GM23338 (cell line): ENCODE results near the gene CCDC3. TPM values are rescaled to one million over a fixed set of nuclear protein-coding genes. Genes with fewer than 3 reads are reported as not detected.

Experiments used
- ATAC-seq: fragments of 200-7000 bp; cut with Tn5 transposase; 3 replicates; pipeline ENCODE4 v1.9.1; 2020
- DNase-seq: peaks from one replicate; pipeline ENCODE4 v3.0.0-alpha.2; 2015; ENCODE audit warnings: low spot score
- H2AFZ ChIP-seq: fragments of 200-600 bp; sonication (generic); 2 replicates; pipeline ENCODE4 v1.8.0; 2016; ENCODE audit warnings: antibody characterized with exemption, mild to moderate bottlenecking, moderate library complexity
- H3F3A ChIP-seq: fragments of 200-600 bp; sonication (generic); replicated peaks from 2 replicates; pipeline ENCODE4 v1.8.0; 2017; ENCODE audit warnings: antibody characterized with exemption, mixed run types, low read depth
- H3K27ac ChIP-seq: fragments of 200-600 bp; sonication (generic); 2 replicates; pipeline ENCODE4 v1.6.1; 2016; ENCODE audit warnings: low read depth
- H3K27me3 ChIP-seq: fragments of 200-600 bp; sonication (generic); 2 replicates; pipeline ENCODE4 v1.8.0; 2016; ENCODE audit warnings: mild to moderate bottlenecking, mixed run types, moderate library complexity; ENCODE audit not compliant: insufficient read depth
- H3K36me3 ChIP-seq: fragments of 200-600 bp; sonication (generic); 2 replicates; pipeline ENCODE4 v1.8.0; 2016; ENCODE audit warnings: mild to moderate bottlenecking; ENCODE audit not compliant: insufficient read depth
- H3K4me1 ChIP-seq: fragments of 200-600 bp; sonication (generic); 2 replicates; pipeline ENCODE4 v1.8.0; 2016; ENCODE audit warnings: mild to moderate bottlenecking, moderate library complexity; ENCODE audit not compliant: insufficient read depth
- H3K4me2 ChIP-seq: fragments of 200-600 bp; sonication (generic); 2 replicates; pipeline ENCODE4 v1.7.1; 2017; ENCODE audit warnings: mixed run types
- H3K4me3 ChIP-seq: fragments of 200-600 bp; sonication (generic); 2 replicates; pipeline ENCODE4 v1.6.1; 2016; ENCODE audit warnings: mixed run types
- H3K79me2 ChIP-seq: fragments of 200-600 bp; sonication (generic); replicated peaks from 2 replicates; pipeline ENCODE4 v1.8.0; 2017; ENCODE audit warnings: mild to moderate bottlenecking; ENCODE audit not compliant: insufficient read depth
- H3K9me2 ChIP-seq: fragments of 200-600 bp; sonication (generic); 2 replicates; pipeline ENCODE4 v1.8.0; 2017; ENCODE audit not compliant: insufficient read depth
- H4K20me1 ChIP-seq: fragments of 200-600 bp; sonication (generic); replicated peaks from 2 replicates; pipeline ENCODE4 v1.8.0; 2017; ENCODE audit warnings: mild to moderate bottlenecking; ENCODE audit not compliant: insufficient read depth
- H3K27ac Mint-ChIP-seq: 2 replicates; pipeline ENCODE4 v1.8.0; 2020; ENCODE audit warnings: inconsistent platforms, mild to moderate bottlenecking, moderate library complexity, mixed read lengths
- H3K27me3 Mint-ChIP-seq: 3 replicates; pipeline ENCODE4 v1.8.0; 2022; ENCODE audit warnings: low read depth, mild to moderate bottlenecking, moderate library complexity, mixed read lengths, inconsistent platforms; ENCODE audit not compliant: insufficient read depth, poor library complexity
- H3K36me3 Mint-ChIP-seq: 3 replicates; pipeline ENCODE4 v1.8.0; 2021; ENCODE audit warnings: low read depth, mild to moderate bottlenecking, inconsistent platforms, moderate library complexity, mixed read lengths
- H3K4me1 Mint-ChIP-seq: 3 replicates; pipeline ENCODE4 v1.8.0; 2020; ENCODE audit warnings: mild to moderate bottlenecking, inconsistent platforms, mixed read lengths
- H3K4me3 Mint-ChIP-seq: 3 replicates; pipeline ENCODE4 v1.8.0; 2021; ENCODE audit warnings: moderate library complexity, mild to moderate bottlenecking, inconsistent platforms, mixed read lengths
- H3K9me3 Mint-ChIP-seq: 3 replicates; pipeline ENCODE4 v1.8.0; 2020; ENCODE audit warnings: moderate library complexity, mild to moderate bottlenecking, inconsistent platforms, mixed read lengths
- CREB1 ChIP-seq: fragments of 250-450 bp; sonication (Bioruptor Pico); IDR thresholded peaks from 2 replicates; pipeline ENCODE4 v1.5.0; 2020; ENCODE audit warnings: low read depth, mild to moderate bottlenecking, moderate library complexity
- ETS1 ChIP-seq: IDR thresholded peaks from 2 replicates; pipeline ENCODE4 v1.6.1; 2016; ENCODE audit warnings: antibody characterized with exemption
- EZH2 ChIP-seq: fragments of 200-600 bp; sonication (generic); IDR thresholded peaks from one replicate; pipeline ENCODE4 v1.8.0; 2017; ENCODE audit warnings: antibody characterized with exemption, mild to moderate bottlenecking, low read depth; ENCODE audit not compliant: unreplicated experiment
- EZH2phosphoT487 ChIP-seq: fragments of 200-600 bp; sonication (generic); IDR thresholded peaks from one replicate; pipeline ENCODE4 v1.8.1; 2018; ENCODE audit warnings: antibody characterized with exemption; ENCODE audit not compliant: unreplicated experiment
- NANOG ChIP-seq: IDR thresholded peaks from 2 replicates; pipeline ENCODE4 v1.6.1; 2016; ENCODE audit warnings: antibody characterized with exemption, borderline replicate concordance
- POLR2AphosphoS5 ChIP-seq: IDR thresholded peaks from 2 replicates; pipeline ENCODE4 v1.6.1; 2016; ENCODE audit warnings: antibody characterized with exemption, low read depth
- STAT1 ChIP-seq: IDR thresholded peaks from one replicate; pipeline ENCODE4 v1.6.1; 2016; ENCODE audit warnings: antibody characterized with exemption; ENCODE audit not compliant: unreplicated experiment
- ZNF114 ChIP-seq: fragments of 250-450 bp; sonication (Bioruptor Pico); IDR thresholded peaks from 2 replicates; pipeline ENCODE4 v1.5.0; 2020; ENCODE audit warnings: mild to moderate bottlenecking, moderate library complexity
- ZNF331 ChIP-seq: fragments of 250-450 bp; sonication (Bioruptor Pico); IDR thresholded peaks from 2 replicates; pipeline ENCODE4 v1.5.0; 2020; ENCODE audit warnings: low read depth, mild to moderate bottlenecking, moderate library complexity
- polyA plus RNA-seq: library from polyadenylated mRNA; unstranded; fragments of >200 nt; fragmentation: Nextera tagmentation; extraction: Ambion mirVana; gene quantifications from 2 replicates; pipeline ENCODE4 v1.2.1, GENCODE V29; 2016
- total RNA-seq: library from RNA; depleted of rRNA; stranded (reverse); fragments of >200 nt; shearing (Covaris generic); gene quantifications from 2 replicates; pipeline ENCODE4 v1.2.3, GENCODE V29; 2014
- TF ChIP-seq, protein P1 (sequence below), 2 experiments: fragments of 200-600 bp in 1 of 2; sonication (generic) in 1 of 2; conservative IDR thresholded peaks; 2 replicates each; pipeline versions ENCODE4 v1.5.1 to v1.6.1; 2016 to 2017; ENCODE audit warnings: antibody characterized with exemption in 2 of 2, low read depth in 2 of 2, mild to moderate bottlenecking in 2 of 2, moderate library complexity in 1 of 2
- TF ChIP-seq, protein P2 (sequence below): IDR thresholded peaks from one replicate; pipeline ENCODE4 v1.6.1; 2018; ENCODE audit warnings: antibody characterized with exemption; ENCODE audit not compliant: unreplicated experiment

The CCDC3 gene
- total and polyA plus RNA-seq, 2 experiments from 2014 or later = 1.4 to 5.2 TPM

- DNase-seq (no peak), ATAC-seq (no peak)
- H3K4me2 ChIP-seq = no peak overlapping the region
- H3K4me3 ChIP-seq = no peak overlapping the region
- H3F3A ChIP-seq = no peaks in the 10 kb centered on the region
- no peak overlapping the region for H2AFZ ChIP-seq
- H3K79me2 ChIP-seq = no peaks in the 10 kb centered on the region
- Mint-ChIP-seq H3K27me3 (no peaks in the 10 kb centered on the region), H3K4me1 (peaks cover 15% of the 10 kb centered on the region; the same call in 2 of the 3 replicates), H3K4me3 (no peak overlapping the region), H3K27ac (no peak overlapping the region), H3K9me3 (peaks cover 16% of the 10 kb centered on the region), H3K36me3 (peaks cover 17% of the 10 kb centered on the region)
- no peaks in the 10 kb centered on the region; the same call in 1 of the 2 replicates for H3K36me3 ChIP-seq
- H3K9me2 ChIP-seq = peaks cover 34% of the 10 kb centered on the region; the same call in 1 of the 2 replicates
- H3K27me3 ChIP-seq = no peaks in the 10 kb centered on the region
- no peak overlapping the region for H3K27ac ChIP-seq
- no peak for TF ChIP-seq STAT1
- TF ChIP-seq CREB1 (CRISPR knock-in tag) = no peak
- TF ChIP-seq EZH2phosphoT487 = no peak
- TF ChIP-seq POLR2AphosphoS5 = no peak
- TF ChIP-seq, protein P1, sequence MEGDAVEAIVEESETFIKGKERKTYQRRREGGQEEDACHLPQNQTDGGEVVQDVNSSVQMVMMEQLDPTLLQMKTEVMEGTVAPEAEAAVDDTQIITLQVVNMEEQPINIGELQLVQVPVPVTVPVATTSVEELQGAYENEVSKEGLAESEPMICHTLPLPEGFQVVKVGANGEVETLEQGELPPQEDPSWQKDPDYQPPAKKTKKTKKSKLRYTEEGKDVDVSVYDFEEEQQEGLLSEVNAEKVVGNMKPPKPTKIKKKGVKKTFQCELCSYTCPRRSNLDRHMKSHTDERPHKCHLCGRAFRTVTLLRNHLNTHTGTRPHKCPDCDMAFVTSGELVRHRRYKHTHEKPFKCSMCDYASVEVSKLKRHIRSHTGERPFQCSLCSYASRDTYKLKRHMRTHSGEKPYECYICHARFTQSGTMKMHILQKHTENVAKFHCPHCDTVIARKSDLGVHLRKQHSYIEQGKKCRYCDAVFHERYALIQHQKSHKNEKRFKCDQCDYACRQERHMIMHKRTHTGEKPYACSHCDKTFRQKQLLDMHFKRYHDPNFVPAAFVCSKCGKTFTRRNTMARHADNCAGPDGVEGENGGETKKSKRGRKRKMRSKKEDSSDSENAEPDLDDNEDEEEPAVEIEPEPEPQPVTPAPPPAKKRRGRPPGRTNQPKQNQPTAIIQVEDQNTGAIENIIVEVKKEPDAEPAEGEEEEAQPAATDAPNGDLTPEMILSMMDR (conservative IDR thresholded peaks at IDR 0.05; ENCODE audit: low read depth in 2 of 2) = no peak
- peaks cover 7% of the 10 kb centered on the region; the same call in 1 of the 2 replicates for H3K4me1 ChIP-seq
- no peaks in the 10 kb centered on the region; the same call in 1 of the 2 replicates for H4K20me1 ChIP-seq
Observed at GRCh38 chr10:12944931-12945330, 56.6 kb downstream of the CCDC3 start.

DNA sequence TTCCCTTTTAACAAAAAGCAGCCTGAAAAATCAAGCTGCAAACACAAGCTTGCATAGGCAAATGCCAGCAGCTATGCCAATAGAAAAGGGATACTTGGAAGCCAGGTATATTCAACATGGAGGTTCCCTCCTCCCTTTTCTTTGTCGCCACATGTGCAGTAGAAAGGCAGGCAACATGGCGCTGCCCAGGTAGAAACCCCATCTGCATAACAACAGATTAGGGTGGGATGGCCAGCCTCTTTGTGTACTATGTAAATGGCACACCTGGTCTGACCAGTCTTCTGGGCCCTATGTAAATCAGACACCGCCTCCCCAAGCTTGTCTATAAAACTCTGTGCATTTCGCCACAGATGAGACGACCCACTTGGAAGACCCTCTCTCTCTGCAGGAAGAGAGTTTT lies 58.1 kb downstream of the CCDC3 start:
- Histone ChIP-seq H3K4me3 (no peak overlapping the region), H3K79me2 (no peaks in the 10 kb centered on the region), H3K36me3 (no peaks in the 10 kb centered on the region; the same call in 1 of the 2 replicates), H3K27ac (no peak overlapping the region), H3K27me3 (no peaks in the 10 kb centered on the region), H3F3A (no peaks in the 10 kb centered on the region), H3K9me2 (peaks cover 34% of the 10 kb centered on the region; the same call in 1 of the 2 replicates), H4K20me1 (no peaks in the 10 kb centered on the region; the same call in 1 of the 2 replicates), H3K4me2 (peak overlapping the region; percentile 42; the same call in 1 of the 2 replicates), H2AFZ (no peak overlapping the region), H3K4me1 (peaks cover 7% of the 10 kb centered on the region; the same call in 1 of the 2 replicates)
- TF ChIP-seq CREB1 (CRISPR knock-in tag) (no peak), NANOG (no peak), EZH2phosphoT487 (no peak), ZNF331 (CRISPR knock-in tag) (no peak), POLR2AphosphoS5 (no peak), ZNF114 (CRISPR knock-in tag) (no peak), EZH2 (no peak), STAT1 (no peak), ETS1 (no peak)
- TF ChIP-seq, protein P2, sequence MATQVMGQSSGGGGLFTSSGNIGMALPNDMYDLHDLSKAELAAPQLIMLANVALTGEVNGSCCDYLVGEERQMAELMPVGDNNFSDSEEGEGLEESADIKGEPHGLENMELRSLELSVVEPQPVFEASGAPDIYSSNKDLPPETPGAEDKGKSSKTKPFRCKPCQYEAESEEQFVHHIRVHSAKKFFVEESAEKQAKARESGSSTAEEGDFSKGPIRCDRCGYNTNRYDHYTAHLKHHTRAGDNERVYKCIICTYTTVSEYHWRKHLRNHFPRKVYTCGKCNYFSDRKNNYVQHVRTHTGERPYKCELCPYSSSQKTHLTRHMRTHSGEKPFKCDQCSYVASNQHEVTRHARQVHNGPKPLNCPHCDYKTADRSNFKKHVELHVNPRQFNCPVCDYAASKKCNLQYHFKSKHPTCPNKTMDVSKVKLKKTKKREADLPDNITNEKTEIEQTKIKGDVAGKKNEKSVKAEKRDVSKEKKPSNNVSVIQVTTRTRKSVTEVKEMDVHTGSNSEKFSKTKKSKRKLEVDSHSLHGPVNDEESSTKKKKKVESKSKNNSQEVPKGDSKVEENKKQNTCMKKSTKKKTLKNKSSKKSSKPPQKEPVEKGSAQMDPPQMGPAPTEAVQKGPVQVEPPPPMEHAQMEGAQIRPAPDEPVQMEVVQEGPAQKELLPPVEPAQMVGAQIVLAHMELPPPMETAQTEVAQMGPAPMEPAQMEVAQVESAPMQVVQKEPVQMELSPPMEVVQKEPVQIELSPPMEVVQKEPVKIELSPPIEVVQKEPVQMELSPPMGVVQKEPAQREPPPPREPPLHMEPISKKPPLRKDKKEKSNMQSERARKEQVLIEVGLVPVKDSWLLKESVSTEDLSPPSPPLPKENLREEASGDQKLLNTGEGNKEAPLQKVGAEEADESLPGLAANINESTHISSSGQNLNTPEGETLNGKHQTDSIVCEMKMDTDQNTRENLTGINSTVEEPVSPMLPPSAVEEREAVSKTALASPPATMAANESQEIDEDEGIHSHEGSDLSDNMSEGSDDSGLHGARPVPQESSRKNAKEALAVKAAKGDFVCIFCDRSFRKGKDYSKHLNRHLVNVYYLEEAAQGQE = no peak
- peaks cover 15% of the 10 kb centered on the region; the same call in 2 of the 3 replicates for H3K4me1 Mint-ChIP-seq
- ATAC-seq = peak; percentile 73
- no peak overlapping the region for H3K27ac Mint-ChIP-seq
- H3K4me3 Mint-ChIP-seq = no peak overlapping the region
- peak; percentile 47 for DNase-seq
- H3K36me3 Mint-ChIP-seq = peaks cover 15% of the 10 kb centered on the region
- H3K9me3 Mint-ChIP-seq = peaks cover 16% of the 10 kb centered on the region
- no peaks in the 10 kb centered on the region for H3K27me3 Mint-ChIP-seq
